Fibroblast of lung (primary cell): Measurements from ENCODE around the gene FLNA. TPM values are rescaled to one million over a fixed set of nuclear protein-coding genes. Genes with fewer than 3 reads are reported as not detected.

Experiments used
- DNase-seq, 2 donors: peaks; one replicate each; pipeline versions ENCODE4 v3.0.0 to v3.0.0-alpha.2; 2010; ENCODE audit warnings: low read depth in 2 of 2
- H2AFZ ChIP-seq: 2 replicates; pipeline ENCODE4 v1.5.1; 2012; ENCODE audit warnings: low read length, control low read depth, inconsistent platforms
- H3K27ac ChIP-seq: 2 replicates; pipeline ENCODE4 v1.5.1; 2011; ENCODE audit warnings: low read length, control low read depth; ENCODE audit not compliant: insufficient read depth
- H3K27me3 ChIP-seq: 2 replicates; pipeline ENCODE4 v1.5.1; 2011; ENCODE audit warnings: mild to moderate bottlenecking, low read length; ENCODE audit not compliant: control insufficient read depth, insufficient read depth
- H3K36me3 ChIP-seq: 2 replicates; pipeline ENCODE4 v1.5.1; 2011; ENCODE audit warnings: low read length; ENCODE audit not compliant: control insufficient read depth, insufficient read depth
- H3K4me1 ChIP-seq: 2 replicates; pipeline ENCODE4 v1.5.1; 2011; ENCODE audit warnings: low read length; ENCODE audit not compliant: control insufficient read depth, insufficient read depth; ENCODE audit errors: extremely low read depth
- H3K4me2 ChIP-seq: 2 replicates; pipeline ENCODE4 v1.5.1; 2011; ENCODE audit warnings: low read length, control low read depth; ENCODE audit not compliant: insufficient read depth; ENCODE audit errors: extremely low read depth
- H3K4me3 ChIP-seq, 4 experiments: fragments of 200-600 bp in 1 of 4; sonication (generic) in 1 of 4; replicated peaks in 1 of 4; 2 replicates each; pipeline ENCODE4 v1.5.1; 2011 to 2016; ENCODE audit warnings: low read length in 4 of 4, low read depth in 3 of 4, mild to moderate bottlenecking in 3 of 4, control low read depth in 2 of 4, inconsistent platforms in 1 of 4, mixed read lengths in 1 of 4; ENCODE audit not compliant: insufficient read depth in 1 of 4; ENCODE audit errors: control extremely low read depth in 1 of 4
- H3K79me2 ChIP-seq: 2 replicates; pipeline ENCODE4 v1.5.1; 2012; ENCODE audit warnings: mild to moderate bottlenecking, low read length, inconsistent platforms; ENCODE audit not compliant: control insufficient read depth, insufficient read depth
- H3K9ac ChIP-seq: 2 replicates; pipeline ENCODE4 v1.5.1; 2011; ENCODE audit warnings: mild to moderate bottlenecking, low read length, control low read depth; ENCODE audit not compliant: insufficient read depth
- H3K9me3 ChIP-seq: 2 replicates; pipeline ENCODE4 v1.5.1; 2012; ENCODE audit warnings: low read depth, low read length; ENCODE audit not compliant: control insufficient read depth, insufficient read depth
- H4K20me1 ChIP-seq: 2 replicates; pipeline ENCODE4 v1.5.1; 2011; ENCODE audit warnings: low read length; ENCODE audit not compliant: control insufficient read depth, insufficient read depth; ENCODE audit errors: extremely low read depth
- CTCF ChIP-seq, 2 donors: IDR thresholded peaks in 1 of 2; conservative IDR thresholded peaks in 1 of 2; 1 replicate in 1 of 2; 2 replicates in 1 of 2; pipeline ENCODE4 v1.5.1; 2011 to 2012; ENCODE audit warnings: low read length in 2 of 2, control low read depth in 1 of 2, inconsistent platforms in 1 of 2, low read depth in 1 of 2, mild to moderate bottlenecking in 1 of 2
- EZH2 ChIP-seq: IDR thresholded peaks from 2 replicates; pipeline ENCODE4 v1.5.1; 2012; ENCODE audit warnings: low read length, control low read depth, mild to moderate bottlenecking; ENCODE audit errors: missing control alignments
- polyA plus RNA-seq, 2 donors: library from polyadenylated mRNA; depleted of rRNA in 1 of 2; stranded (reverse) in 1 of 2; unstranded in 1 of 2; fragments of >200 nt; gene quantifications; 2 replicates each; pipeline ENCODE4 v1.2.1, GENCODE V29; 2011 to 2012; ENCODE audit warnings: missing spikeins in 1 of 2
- total RNA-seq: library from RNA; depleted of rRNA; stranded (reverse); fragments of >200 nt; gene quantifications from 2 replicates; pipeline ENCODE4 v1.2.1, GENCODE V29; 2014

Gene FLNA
- total and polyA plus RNA-seq, 2 donors (not counting 1 experiment from before 2014, with no cell fraction given) = 799 to 2,728 TPM

GRCh38 chrX:154320406-154320805 lies 54.0 kb downstream of the FLNA start:
- Histone ChIP-seq H3K9ac (no peak overlapping the region), H3K4me3 (no peak overlapping the region), H3K27me3 (no peaks in the 10 kb centered on the region), H3K9me3 (no peaks in the 10 kb centered on the region), H4K20me1 (no peaks in the 10 kb centered on the region), H3K79me2 (no peaks in the 10 kb centered on the region), H3K4me2 (no peak overlapping the region), H2AFZ (no peak overlapping the region), H3K36me3 (no peaks in the 10 kb centered on the region), H3K4me1 (no peaks in the 10 kb centered on the region), H3K27ac (no peak overlapping the region)
- no peak for DNase-seq
- TF ChIP-seq CTCF (conservative IDR thresholded peaks at IDR 0.05 in 1 of 2, IDR thresholded peaks at IDR 0.05 in 1 of 2; ENCODE audit: low read depth in 1 of 2, low read length in 2 of 2) = no peak
- TF ChIP-seq EZH2 = no peak

- peak in 1 of 2 donors; percentile 29 for DNase-seq
Measured at GRCh38 chrX:154317391-154317995, 56.9 kb downstream of the FLNA start.

GRCh38 chrX:154315416-154315815 lies 59.0 kb downstream of the FLNA start:
- H3K9ac ChIP-seq = no peak overlapping the region
- no peak overlapping the region for H3K4me3 ChIP-seq
- H3K9me3 ChIP-seq = no peaks in the 10 kb centered on the region
- DNase-seq = no peak
- H2AFZ ChIP-seq = no peak overlapping the region
- no peaks in the 10 kb centered on the region for H4K20me1 ChIP-seq
- H3K27me3 ChIP-seq = no peaks in the 10 kb centered on the region
- no peaks in the 10 kb centered on the region for H3K36me3 ChIP-seq
- no peak overlapping the region for H3K4me2 ChIP-seq
- no peak overlapping the region for H3K27ac ChIP-seq
- TF ChIP-seq CTCF (conservative IDR thresholded peaks at IDR 0.05 in 1 of 2, IDR thresholded peaks at IDR 0.05 in 1 of 2; ENCODE audit: low read depth in 1 of 2, low read length in 2 of 2) = no peak
- no peaks in the 10 kb centered on the region for H3K79me2 ChIP-seq
- no peaks in the 10 kb centered on the region for H3K4me1 ChIP-seq

More at GRCh38 chrX:154317391-154317995, 56.9 kb downstream of the FLNA start:
- Histone ChIP-seq H4K20me1 (no peaks in the 10 kb centered on the region), H3K4me1 (no peaks in the 10 kb centered on the region), H3K79me2 (no peaks in the 10 kb centered on the region), H3K27me3 (no peaks in the 10 kb centered on the region), H3K9me3 (no peaks in the 10 kb centered on the region), H3K9ac (no peak overlapping the region), H3K4me2 (no peak overlapping the region), H3K27ac (no peak overlapping the region), H3K4me3 (no peak overlapping the region), H3K36me3 (no peaks in the 10 kb centered on the region), H2AFZ (no peak overlapping the region)
- no peak for TF ChIP-seq EZH2
- peak; percentile 44 to 58 for TF ChIP-seq CTCF (conservative IDR thresholded peaks at IDR 0.05 in 1 of 2, IDR thresholded peaks at IDR 0.05 in 1 of 2; ENCODE audit: low read depth in 1 of 2, low read length in 2 of 2)
